GM11168 (cell line): ENCODE data around the gene MAML3.

Experiments
- in situ Hi-C: fragments of 300-500 bp; cut with MboI; formaldehyde crosslinking; loops from one replicate; pipeline ENCODE4 v1.12.0; 2022; ENCODE audit warnings: low sequenced_read_pairs; ENCODE audit not compliant: unreplicated experiment

The MAML3 gene

DNA sequence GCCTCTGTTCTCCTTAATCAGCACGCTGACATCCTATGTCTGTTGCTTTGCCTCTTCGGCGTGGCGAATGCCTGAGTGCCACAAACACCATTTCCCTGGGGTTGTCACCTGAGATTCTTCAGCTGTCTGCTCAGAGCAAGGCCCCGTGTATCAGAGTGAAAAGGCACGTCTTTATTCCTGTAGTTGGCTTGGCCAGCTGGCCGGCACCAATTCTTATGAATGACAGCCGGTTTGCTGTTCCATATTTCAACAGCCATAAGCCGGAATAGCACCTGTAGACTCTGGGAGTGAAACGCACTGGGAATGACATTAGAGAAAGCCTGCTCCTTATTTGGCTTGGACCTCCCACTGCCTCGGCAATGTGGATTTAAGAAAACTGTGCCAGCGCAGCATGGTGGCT is 399.0 kb downstream of the MAML3 start:
- in situ Hi-C loops, result no loop called here

DNA sequence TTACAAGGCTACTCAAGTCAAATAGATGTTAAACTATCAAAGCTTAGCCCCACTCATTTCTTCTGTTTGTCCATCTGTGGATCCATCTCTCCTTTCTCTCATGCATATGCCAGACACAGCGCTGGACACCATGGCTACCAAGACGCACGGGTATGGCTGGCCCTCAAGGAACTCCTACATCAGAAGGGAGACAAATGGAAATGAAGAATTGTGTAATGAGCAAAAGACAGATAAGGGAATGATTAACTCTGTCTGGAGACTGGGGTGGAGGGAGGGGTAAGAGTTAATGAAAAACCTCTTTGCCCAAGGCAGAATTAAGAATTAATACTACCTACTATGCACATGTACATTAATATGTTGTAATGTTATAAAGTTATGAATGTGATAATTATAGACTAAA is 400.3 kb downstream of the MAML3 start:
- in situ Hi-C loops, result no loop called here

- in situ Hi-C loops, result no loop called here
These were observed 404.0 kb downstream of the MAML3 start for GRCh38 chr4:139749835-139750498.

DNA sequence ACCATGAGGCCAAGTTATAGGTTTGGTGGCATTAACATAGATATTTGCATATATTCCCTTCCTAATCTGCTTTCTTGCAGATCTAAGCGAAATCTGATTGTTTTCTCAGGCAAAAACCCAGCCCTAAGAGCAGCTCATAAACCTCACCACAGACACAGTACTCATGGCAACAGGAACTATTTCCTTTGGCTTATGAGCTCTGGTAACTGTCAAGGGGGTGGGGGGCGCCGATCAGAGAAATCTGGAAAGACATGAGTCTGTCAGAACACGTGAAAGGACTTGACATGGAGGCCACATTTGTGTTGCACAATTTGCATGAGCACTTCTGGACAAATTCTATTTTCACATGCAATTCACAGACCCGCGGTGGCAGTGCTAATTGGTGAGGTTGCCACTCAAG is 404.6 kb downstream of the MAML3 start:
- in situ Hi-C loops, result no loop called here

DNA sequence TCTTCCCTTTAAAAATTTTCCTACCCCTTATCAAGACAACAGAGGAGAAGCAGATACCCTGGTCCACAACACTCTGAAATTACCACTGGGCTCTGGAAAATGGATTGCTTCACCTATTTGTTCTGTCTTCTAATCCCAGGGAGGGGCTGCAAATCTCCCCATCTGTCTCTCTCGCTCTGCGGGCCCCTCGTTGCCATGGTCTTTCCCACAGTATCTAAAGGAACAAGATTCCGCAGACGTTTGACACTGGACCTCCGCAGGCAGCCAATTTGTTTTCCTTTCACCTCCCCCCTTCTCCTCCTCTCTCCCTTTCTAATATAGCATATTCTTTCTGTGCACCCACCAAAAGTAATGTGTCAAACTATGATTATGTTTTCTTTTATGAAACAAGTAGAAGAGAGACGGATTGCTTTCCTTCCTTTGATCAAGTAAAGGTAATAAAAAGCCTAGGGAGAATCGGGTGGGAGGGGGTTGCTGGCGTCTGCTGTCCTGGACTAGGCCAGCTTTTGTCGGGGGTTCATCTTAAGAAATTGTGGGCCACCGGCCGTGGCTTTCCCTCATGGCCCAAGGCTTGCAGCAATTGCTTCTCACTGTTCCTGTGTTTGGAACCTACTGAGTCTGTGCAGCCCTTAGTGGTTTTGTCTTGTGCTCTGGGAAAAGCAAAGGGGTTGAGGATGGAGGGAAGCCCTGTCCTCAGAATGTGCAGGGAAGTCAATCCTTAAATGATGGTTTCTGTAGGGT is 407.4 kb downstream of the MAML3 start:
- in situ Hi-C loops, result no loop called here

DNA sequence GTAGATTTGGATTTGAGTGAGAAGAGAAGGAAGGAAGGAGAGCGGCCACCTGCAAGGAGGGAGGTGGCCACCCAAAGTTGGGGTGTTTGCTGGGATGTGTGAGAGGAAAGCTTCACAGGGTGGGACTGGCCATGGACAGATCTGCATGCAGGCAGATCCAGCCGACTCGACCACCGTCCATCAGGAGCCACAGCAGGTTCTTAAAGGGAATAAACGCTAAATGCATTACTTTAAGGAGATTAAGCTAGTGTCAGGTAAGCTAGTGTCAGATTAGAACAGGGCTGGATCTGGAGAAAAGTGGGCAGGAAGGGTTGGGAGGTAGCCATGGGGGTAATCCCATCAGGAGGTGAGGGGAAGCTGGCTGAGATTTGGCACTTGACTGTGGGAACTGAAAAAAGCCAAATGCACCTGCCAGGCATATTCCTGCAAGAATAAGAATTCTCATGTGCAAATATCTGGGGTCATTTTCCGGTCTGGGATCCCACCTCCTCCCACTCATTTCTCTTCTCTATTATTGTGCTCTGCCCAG is 408.8 kb downstream of the MAML3 start:
- in situ Hi-C loops, result no loop called here

GRCh38 chr4:139744232-139744631 is 409.8 kb downstream of the MAML3 start:
- in situ Hi-C loops, result no loop called here

DNA sequence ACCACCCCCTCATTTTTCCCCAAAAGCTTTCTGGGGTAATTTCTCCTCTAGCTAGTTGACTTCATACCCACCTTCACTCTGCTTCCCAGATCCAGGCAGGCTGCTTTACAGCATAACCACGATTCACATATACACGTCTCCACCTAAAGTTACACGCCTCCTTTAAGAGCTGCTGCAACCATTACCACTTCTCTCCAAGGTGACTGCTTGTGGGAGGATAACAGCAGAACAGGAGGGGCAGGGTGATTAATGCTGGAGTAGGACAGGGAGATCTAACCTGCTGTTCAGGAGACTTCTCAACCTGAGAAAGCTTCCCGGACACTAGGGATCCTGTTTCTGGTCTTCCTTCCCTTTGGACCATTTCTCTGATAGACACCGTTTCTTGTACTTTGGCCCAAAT is 411.0 kb downstream of the MAML3 start:
- in situ Hi-C loops, result no loop called here

GRCh38 chr4:139740531-139741041 is 413.4 kb downstream of the MAML3 start:
- in situ Hi-C loops, result no loop called here

GRCh38 chr4:139740121-139740520 is 413.9 kb downstream of the MAML3 start:
- in situ Hi-C loops, result no loop called here

- in situ Hi-C loops, result no loop called here
These were observed 415.0 kb downstream of the MAML3 start for GRCh38 chr4:139738846-139739613.

- in situ Hi-C loops, result no loop called here
These were observed 417.3 kb downstream of the MAML3 start for GRCh38 chr4:139736661-139737060.

DNA sequence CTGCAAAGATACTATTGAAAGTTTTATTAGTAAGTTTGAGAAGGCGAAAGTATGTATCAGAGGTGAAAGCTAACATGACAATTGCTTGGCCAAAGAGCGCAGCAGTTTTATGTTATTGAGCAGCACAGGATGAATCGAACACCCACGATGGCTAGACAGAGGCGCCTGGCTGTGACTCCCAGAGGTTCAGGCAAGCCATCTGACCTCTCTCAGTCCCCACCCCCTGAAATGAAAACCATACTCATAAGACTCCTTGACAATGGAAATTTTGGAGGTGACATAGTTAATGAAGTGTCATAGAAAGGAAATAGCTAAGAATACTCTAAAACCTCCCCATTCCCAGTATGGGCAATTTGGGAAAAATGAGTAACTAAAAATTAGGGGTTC is 417.7 kb downstream of the MAML3 start:
- in situ Hi-C loops, result no loop called here

GRCh38 chr4:139735381-139736273 is 418.4 kb downstream of the MAML3 start:
- in situ Hi-C loops, result no loop called here

DNA sequence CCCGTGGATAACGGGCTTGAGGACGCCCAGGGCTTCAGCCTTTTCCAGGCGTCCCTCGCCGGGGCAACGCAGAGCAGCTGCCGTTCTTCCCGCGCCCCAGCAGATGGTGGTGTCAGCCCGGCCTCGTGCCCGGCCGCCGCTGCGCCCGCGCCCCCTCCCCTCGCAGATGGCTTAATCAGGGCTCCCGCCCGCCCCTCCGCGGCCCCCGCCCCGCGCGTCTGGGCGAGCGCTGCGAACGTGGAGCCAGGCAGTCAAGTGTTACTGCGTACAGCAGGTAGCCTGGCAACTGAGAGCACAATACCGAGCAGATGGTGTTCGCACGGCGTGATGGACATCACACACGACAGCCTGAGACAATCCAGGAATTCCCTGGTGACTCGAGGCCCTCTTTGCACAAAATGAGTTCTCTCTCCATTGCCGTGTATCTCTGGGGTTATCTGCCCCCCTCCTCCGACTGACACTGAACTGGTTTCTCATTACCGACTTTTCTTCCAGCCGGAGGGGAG is 419.1 kb downstream of the MAML3 start:
- in situ Hi-C loops, result no loop called here

GRCh38 chr4:139734201-139734874 is 419.6 kb downstream of the MAML3 start:
- in situ Hi-C loops, result no loop called here

GRCh38 chr4:139732991-139733570 is 420.9 kb downstream of the MAML3 start:
- in situ Hi-C loops, result no loop called here

DNA sequence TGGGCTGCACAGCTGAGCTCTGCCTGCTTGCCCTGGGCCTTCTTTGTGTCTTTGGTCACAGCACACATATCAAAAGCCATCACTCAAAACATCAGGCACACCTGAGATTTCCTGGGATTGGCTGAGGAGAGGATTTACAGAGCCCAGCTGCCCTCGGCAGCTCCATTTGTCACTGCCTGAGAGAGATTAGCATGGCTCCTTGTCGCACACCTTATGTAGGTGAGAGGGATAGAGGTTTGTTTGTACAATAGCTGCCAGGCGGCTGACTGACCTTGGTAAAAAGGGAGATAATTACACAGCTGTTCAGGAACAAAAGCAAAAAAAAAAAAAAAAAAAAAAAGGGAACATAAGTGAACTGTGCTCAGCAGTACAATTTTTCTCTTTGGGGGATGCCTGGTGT is 425.1 kb downstream of the MAML3 start:
- in situ Hi-C loops, result no loop called here

DNA sequence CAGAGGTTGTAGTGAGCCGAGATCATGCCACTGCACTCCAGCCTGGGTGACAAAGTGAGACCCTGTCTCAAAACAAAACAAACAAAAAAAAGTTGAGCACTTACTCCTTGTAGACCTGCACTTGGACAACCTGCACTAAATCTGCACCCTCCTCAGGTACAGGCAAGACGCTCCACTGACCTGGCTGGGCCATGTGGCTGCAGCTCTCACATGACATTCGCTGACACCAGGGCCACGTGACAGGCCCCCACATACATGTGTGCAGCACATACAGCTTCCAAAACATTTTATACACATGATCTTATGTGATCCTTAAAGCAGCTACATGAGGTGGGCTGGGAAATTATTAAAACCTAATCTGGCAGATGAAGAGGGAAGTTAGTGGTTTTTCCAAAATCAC is 425.8 kb downstream of the MAML3 start:
- in situ Hi-C loops, result no loop called here
